IMR-90 (cell line): ENCODE measurements around the gene TPSD1. TPM values are rescaled to one million over a fixed set of nuclear protein-coding genes. Genes with fewer than 3 reads are reported as not detected.

ENCODE experiments used
- ATAC-seq: fragments of 200-7000 bp; cut with Tn5 transposase; 2 replicates; pipeline ENCODE4 v1.9.1; 2020; ENCODE audit warnings: low read depth, mild to moderate bottlenecking, moderate library complexity
- BruUV-seq: library from RNA; stranded (reverse); fragments of 400-500 nt; replicated peaks from 2 replicates; lab custom pipeline; 2021; lab: Mats Ljungman, UMichigan
- CTCF ChIA-PET: fragments of 300-600 bp; formaldehyde crosslinking; extraction: SDS; loops from one replicate; lab custom pipeline; 2021; ENCODE audit warnings: antibody characterized with exemption; lab: Yijun Ruan, JAX
- POLR2A ChIA-PET: fragments of 300-600 bp; sonication (Branson Sonifier 250); formaldehyde crosslinking; loops from one replicate; lab custom pipeline; 2022; ENCODE audit warnings: antibody characterized with exemption; ENCODE audit not compliant: unreplicated experiment; lab: Charles Lee
- DNase-seq: peaks from one replicate; pipeline ENCODE4 v3.0.0; 2013
- H2AFZ ChIP-seq: replicated peaks from 2 replicates; pipeline ENCODE3; 2013; ENCODE audit warnings: low read length, mild to moderate bottlenecking; ENCODE audit not compliant: poor library complexity
- H2AK5ac ChIP-seq: 2 replicates; pipeline ENCODE4 v1.6.1; 2013; ENCODE audit warnings: low read depth, low read length, inconsistent platforms
- H2AK9ac ChIP-seq: replicated peaks from 2 replicates; pipeline ENCODE3; 2013; ENCODE audit warnings: mild to moderate bottlenecking, low read depth, low read length, moderate library complexity; ENCODE audit not compliant: poor library complexity
- H2BK120ac ChIP-seq: 2 replicates; pipeline ENCODE4 v1.6.1; 2013; ENCODE audit warnings: low read depth, low read length, inconsistent platforms
- H2BK15ac ChIP-seq: 3 replicates; pipeline ENCODE4 v1.6.1; 2013; ENCODE audit warnings: low read depth, low read length, inconsistent platforms
- H2BK20ac ChIP-seq: 2 replicates; pipeline ENCODE4 v1.6.1; 2013; ENCODE audit warnings: low read depth, mild to moderate bottlenecking, inconsistent platforms, low read length, moderate library complexity
- H2BK5ac ChIP-seq: 2 replicates; pipeline ENCODE4 v1.6.1; 2013; ENCODE audit warnings: mild to moderate bottlenecking, low read depth, low read length, inconsistent platforms; ENCODE audit not compliant: poor library complexity, severe bottlenecking
- H3K14ac ChIP-seq: replicated peaks from 2 replicates; pipeline ENCODE4 v1.6.1; 2013; ENCODE audit warnings: low read depth, low read length, inconsistent platforms
- H3K18ac ChIP-seq: 2 replicates; pipeline ENCODE4 v1.6.1; 2013; ENCODE audit warnings: low read depth, low read length, control low read depth
- H3K23ac ChIP-seq: 2 replicates; pipeline ENCODE4 v1.6.1; 2013; ENCODE audit warnings: low read depth, low read length, inconsistent platforms
- H3K27ac ChIP-seq: 2 replicates; pipeline ENCODE4 v1.5.1; 2013; ENCODE audit warnings: mild to moderate bottlenecking, control low read depth, low read length; ENCODE audit not compliant: insufficient read depth
- H3K27me3 ChIP-seq: 2 replicates; pipeline ENCODE4 v1.6.1; 2013; ENCODE audit warnings: low read length; ENCODE audit not compliant: control insufficient read depth, insufficient read depth
- H3K36me3 ChIP-seq: 2 replicates; pipeline ENCODE4 v1.6.1; 2013; ENCODE audit warnings: low read length, mixed read lengths; ENCODE audit not compliant: control insufficient read depth, insufficient read depth
- H3K4ac ChIP-seq: 2 replicates; pipeline ENCODE4 v1.6.1; 2013; ENCODE audit warnings: low read depth, low read length, inconsistent platforms
- H3K4me1 ChIP-seq: 2 replicates; pipeline ENCODE4 v1.6.1; 2013; ENCODE audit warnings: low read length, mixed read lengths; ENCODE audit not compliant: control insufficient read depth, insufficient read depth
- H3K4me2 ChIP-seq: 2 replicates; pipeline ENCODE4 v1.6.1; 2013; ENCODE audit warnings: low read depth, mild to moderate bottlenecking, control low read depth, low read length, moderate library complexity
- H3K4me3 ChIP-seq: 2 replicates; pipeline ENCODE4 v1.5.1; 2013; ENCODE audit warnings: low read depth, mild to moderate bottlenecking, control low read depth, low read length, moderate library complexity; ENCODE audit not compliant: insufficient read depth
- H3K56ac ChIP-seq: 2 replicates; pipeline ENCODE4 v1.6.1; 2013; ENCODE audit warnings: low read length, inconsistent platforms; ENCODE audit not compliant: insufficient read depth; ENCODE audit errors: extremely low read depth
- H3K79me1 ChIP-seq, 2 experiments: 2 replicates each; pipeline ENCODE4 v1.6.1; 2013; ENCODE audit warnings: low read length in 2 of 2, inconsistent platforms in 1 of 2, low read depth in 1 of 2
- H3K9ac ChIP-seq: 2 replicates; pipeline ENCODE4 v1.6.1; 2013; ENCODE audit warnings: low read depth, low read length, control low read depth
- H3K9me1 ChIP-seq: 2 replicates; pipeline ENCODE4 v1.6.1; 2013; ENCODE audit warnings: low read length, inconsistent platforms; ENCODE audit not compliant: insufficient read depth
- H3K9me3 ChIP-seq: 2 replicates; pipeline ENCODE4 v1.6.1; 2013; ENCODE audit warnings: low read length; ENCODE audit not compliant: control insufficient read depth, insufficient read depth
- H4K20me1 ChIP-seq: 2 replicates; pipeline ENCODE4 v1.6.1; 2013; ENCODE audit warnings: low read length, inconsistent platforms; ENCODE audit not compliant: insufficient read depth
- H4K5ac ChIP-seq: 2 replicates; pipeline ENCODE4 v1.6.1; 2013; ENCODE audit warnings: mild to moderate bottlenecking, low read depth, low read length, control low read depth
- H4K8ac ChIP-seq, 2 experiments: 2 replicates each; pipeline ENCODE4 v1.6.1; 2013; ENCODE audit warnings: low read depth in 2 of 2, low read length in 2 of 2, control low read depth in 1 of 2, inconsistent platforms in 1 of 2
- H4K91ac ChIP-seq: 2 replicates; pipeline ENCODE4 v1.6.1; 2013; ENCODE audit warnings: low read depth, low read length, inconsistent platforms; ENCODE audit not compliant: insufficient read depth
- BHLHE40 ChIP-seq: fragments of 150-350 bp; IDR thresholded peaks from 2 replicates; pipeline ENCODE4 v1.6.1; 2016; ENCODE audit warnings: mild to moderate bottlenecking, low read depth, low read length
- CEBPB ChIP-seq: IDR thresholded peaks from 2 replicates; pipeline ENCODE4 v1.6.1; 2012; ENCODE audit warnings: low read depth, low read length, improper control_type of control experiment
- CHD1 ChIP-seq: IDR thresholded peaks from 2 replicates; pipeline ENCODE4 v1.6.1; 2012; ENCODE audit warnings: low read depth, low read length, improper control_type of control experiment
- ELK1 ChIP-seq: fragments of 150-350 bp; IDR thresholded peaks from 2 replicates; pipeline ENCODE4 v1.6.1; 2016; ENCODE audit warnings: low read depth, mild to moderate bottlenecking, low read length, moderate library complexity, borderline replicate concordance
- FOS ChIP-seq: fragments of 150-350 bp; IDR thresholded peaks from 2 replicates; pipeline ENCODE4 v1.6.1; 2016; ENCODE audit warnings: low read depth, low read length
- MAFK ChIP-seq: IDR thresholded peaks from 2 replicates; pipeline ENCODE4 v1.6.1; 2012; ENCODE audit warnings: low read depth, low read length, improper control_type of control experiment
- MAZ ChIP-seq: IDR thresholded peaks from 2 replicates; pipeline ENCODE4 v1.6.1; 2012; ENCODE audit warnings: low read depth, mild to moderate bottlenecking, low read length, improper control_type of control experiment, moderate library complexity, borderline replicate concordance
- MXI1 ChIP-seq: IDR thresholded peaks from 2 replicates; pipeline ENCODE4 v1.6.1; 2012; ENCODE audit warnings: low read depth, mild to moderate bottlenecking, low read length, moderate library complexity, borderline replicate concordance
- NFE2L2 ChIP-seq: fragments of 150-350 bp; IDR thresholded peaks from 2 replicates; pipeline ENCODE4 v1.6.1; 2016; ENCODE audit warnings: low read depth, mild to moderate bottlenecking, low read length
- POLR2A ChIP-seq: IDR thresholded peaks from 2 replicates; pipeline ENCODE4 v1.6.1; 2012; ENCODE audit warnings: mild to moderate bottlenecking, low read depth, low read length
- RAD21 ChIP-seq: IDR thresholded peaks from 2 replicates; pipeline ENCODE4 v1.6.1; 2012; ENCODE audit warnings: low read length, improper control_type of control experiment
- RCOR1 ChIP-seq: IDR thresholded peaks from 2 replicates; pipeline ENCODE4 v1.6.1; 2012; ENCODE audit warnings: mild to moderate bottlenecking, low read length, improper control_type of control experiment; ENCODE audit not compliant: insufficient replicate concordance
- RFX5 ChIP-seq: IDR thresholded peaks from 2 replicates; pipeline ENCODE4 v1.8.0; 2012; ENCODE audit warnings: low read depth, mild to moderate bottlenecking, low read length, moderate library complexity
- SMC3 ChIP-seq: fragments of 150-350 bp; IDR thresholded peaks from 2 replicates; pipeline ENCODE4 v1.6.1; 2016; ENCODE audit warnings: low read depth, mild to moderate bottlenecking, antibody characterized with exemption, low read length, moderate library complexity
- WGBS, 2 experiments: methylation state at CpG; one replicate each; pipeline versions ENCODE4 v1.1.5 to v1.1.7; 2013; ENCODE audit warnings: missing lambda C conversion rate in 2 of 2; ENCODE audit not compliant: insufficient read length in 1 of 2; ENCODE audit errors: extremely low coverage in 2 of 2; 5-methylcytosine and 5-hydroxymethylcytosine counted together
- dilution Hi-C: fragments of 300-500 bp; cut with HindIII; formaldehyde crosslinking; loops from one replicate; pipeline ENCODE4 v1.14.3; 2018; ENCODE audit warnings: low sequenced_read_pairs; ENCODE audit not compliant: unreplicated experiment
- in situ Hi-C: fragments of 300-500 bp; cut with MboI; formaldehyde crosslinking; loops from 3 replicates; pipeline ENCODE4 v1.14.3; 2019; ENCODE audit warnings: low sequenced_read_pairs, inconsistent platforms, mixed read lengths
- intact Hi-C: fragments of 100-400 bp; cut with micrococcal nuclease; formaldehyde crosslinking; loops from 2 replicates; pipeline ENCODE4 v1.10.0; 2022
- polyA plus RNA-seq, 3 experiments: library from polyadenylated mRNA; depleted of rRNA; stranded (reverse); fragments of >200 nt; gene quantifications; 2 replicates each; pipeline ENCODE4 v1.2.3, GENCODE V29; 2012; ENCODE audit warnings: low replicate concordance in 1 of 3
- total RNA-seq: library from RNA; depleted of rRNA; stranded (reverse); fragments of >200 nt; gene quantifications from 2 replicates; pipeline ENCODE4 v1.2.3, GENCODE V29; 2012
- TF ChIP-seq, protein P1 (sequence below): fragments of 150-350 bp; IDR thresholded peaks from 2 replicates; pipeline ENCODE4 v1.6.1; 2017; ENCODE audit warnings: mild to moderate bottlenecking, antibody characterized with exemption, low read length, low read depth
- TF ChIP-seq, protein P2 (sequence below): conservative IDR thresholded peaks from 2 replicates; pipeline ENCODE4 v1.5.1; 2012; ENCODE audit warnings: mild to moderate bottlenecking, low read depth, low read length, improper control_type of control experiment

The TPSD1 gene
- total and polyA plus RNA-seq, 2 of the 4 experiments (the other 2 are of a cell fraction), result not detected

- Histone ChIP-seq H2AK5ac (no peak overlapping the region), H3K9me1 (peaks cover 4% of the 10 kb centered on the region; the same call in 1 of the 2 replicates), H2BK15ac (no peak overlapping the region), H4K20me1 (no peaks in the 10 kb centered on the region; the same call in 1 of the 2 replicates), H3K4me3 (no peak overlapping the region), H2AK9ac (no peak overlapping the region), H3K14ac (no peak overlapping the region), H3K4ac (no peak overlapping the region), H3K4me2 (no peak overlapping the region), H3K23ac (no peak overlapping the region), H3K9me3 (no peaks in the 10 kb centered on the region), H4K91ac (no peak overlapping the region), H3K9ac (no peak overlapping the region), H3K79me1 (no peaks in the 10 kb centered on the region), H3K27ac (no peak overlapping the region), H2AFZ (no peak overlapping the region), H3K4me1 (no peaks in the 10 kb centered on the region), H2BK120ac (no peak overlapping the region), H2BK5ac (no peak overlapping the region), H3K36me3 (no peaks in the 10 kb centered on the region), H3K27me3 (peaks cover 31% of the 10 kb centered on the region; the same call in 1 of the 2 replicates), H2BK20ac (no peak overlapping the region), H4K5ac (no peak overlapping the region), H4K8ac (no peak overlapping the region), H3K18ac (no peak overlapping the region), H3K56ac (no peak overlapping the region)
- no TSS peak for BruUV-seq
- POLR2A ChIA-PET, result no interaction called here
- in situ Hi-C loops, result no loop called here
- ATAC-seq, result no peak
- CTCF ChIA-PET, result no interaction called here
- dilution Hi-C loops, result no loop called here
- TF ChIP-seq CEBPB, result no peak
- TF ChIP-seq SMC3, result no peak
- no peak for TF ChIP-seq NFE2L2
- TF ChIP-seq RCOR1, result no peak
- TF ChIP-seq RAD21, result no peak
- TF ChIP-seq MAFK, result no peak
- TF ChIP-seq POLR2A, result no peak
- TF ChIP-seq BHLHE40, result no peak
- no peak for TF ChIP-seq MAZ
- TF ChIP-seq, protein P1, sequence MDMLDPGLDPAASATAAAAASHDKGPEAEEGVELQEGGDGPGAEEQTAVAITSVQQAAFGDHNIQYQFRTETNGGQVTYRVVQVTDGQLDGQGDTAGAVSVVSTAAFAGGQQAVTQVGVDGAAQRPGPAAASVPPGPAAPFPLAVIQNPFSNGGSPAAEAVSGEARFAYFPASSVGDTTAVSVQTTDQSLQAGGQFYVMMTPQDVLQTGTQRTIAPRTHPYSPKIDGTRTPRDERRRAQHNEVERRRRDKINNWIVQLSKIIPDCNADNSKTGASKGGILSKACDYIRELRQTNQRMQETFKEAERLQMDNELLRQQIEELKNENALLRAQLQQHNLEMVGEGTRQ, result no peak
- TF ChIP-seq MXI1, result no peak
- TF ChIP-seq ELK1, result no peak
- TF ChIP-seq CHD1, result no peak
- no peak for TF ChIP-seq RFX5
- TF ChIP-seq FOS, result no peak
- TF ChIP-seq, protein P2, sequence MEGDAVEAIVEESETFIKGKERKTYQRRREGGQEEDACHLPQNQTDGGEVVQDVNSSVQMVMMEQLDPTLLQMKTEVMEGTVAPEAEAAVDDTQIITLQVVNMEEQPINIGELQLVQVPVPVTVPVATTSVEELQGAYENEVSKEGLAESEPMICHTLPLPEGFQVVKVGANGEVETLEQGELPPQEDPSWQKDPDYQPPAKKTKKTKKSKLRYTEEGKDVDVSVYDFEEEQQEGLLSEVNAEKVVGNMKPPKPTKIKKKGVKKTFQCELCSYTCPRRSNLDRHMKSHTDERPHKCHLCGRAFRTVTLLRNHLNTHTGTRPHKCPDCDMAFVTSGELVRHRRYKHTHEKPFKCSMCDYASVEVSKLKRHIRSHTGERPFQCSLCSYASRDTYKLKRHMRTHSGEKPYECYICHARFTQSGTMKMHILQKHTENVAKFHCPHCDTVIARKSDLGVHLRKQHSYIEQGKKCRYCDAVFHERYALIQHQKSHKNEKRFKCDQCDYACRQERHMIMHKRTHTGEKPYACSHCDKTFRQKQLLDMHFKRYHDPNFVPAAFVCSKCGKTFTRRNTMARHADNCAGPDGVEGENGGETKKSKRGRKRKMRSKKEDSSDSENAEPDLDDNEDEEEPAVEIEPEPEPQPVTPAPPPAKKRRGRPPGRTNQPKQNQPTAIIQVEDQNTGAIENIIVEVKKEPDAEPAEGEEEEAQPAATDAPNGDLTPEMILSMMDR, result no peak
- intact Hi-C loops, result no loop called here
- WGBS, 2 experiments, result 85% methylated on average over 3 of the region's 13 CpGs; no CpG with 5 or more reads in 1 of the 2 experiments
- no peak for DNase-seq
Measured at GRCh38 chr16:1265090-1265630, 9.3 kb downstream of the TPSD1 start.
